Measurements from ENCODE around the gene VTA1. TPM values are rescaled to one million over a fixed set of nuclear protein-coding genes. Genes with fewer than 3 reads are reported as not detected.

The VTA1 gene
- polyA plus RNA-seq, 3 donors, result 15.9 to 97.3 (median 74.8) TPM

DNA sequence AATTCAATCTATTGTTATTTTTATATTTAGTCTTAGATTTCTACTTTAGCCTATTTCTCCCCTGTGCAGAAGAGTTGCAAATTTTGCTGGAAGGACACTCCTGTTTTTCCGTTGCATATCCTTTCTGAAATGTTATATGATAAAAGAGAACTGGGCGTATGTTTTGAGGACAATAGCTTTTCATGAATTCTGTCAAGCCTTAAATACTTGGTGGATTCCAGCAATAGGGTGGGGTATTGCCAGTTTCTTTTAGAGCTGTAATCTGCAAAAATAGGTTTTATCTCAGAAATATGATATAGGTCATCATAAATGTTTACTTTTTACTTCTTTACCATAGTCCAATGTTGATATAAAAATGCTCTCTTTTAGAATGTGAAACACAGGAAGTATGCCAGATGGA is 42.0 kb downstream of the VTA1 start:
- H3K36me3 ChIP-seq (replicated peaks in 1 of 2; ENCODE audit: control insufficient read depth in 1 of 2, insufficient read depth in 2 of 2, low read length in 2 of 2), result peaks cover 27 to 45% of the 10 kb centered on the region in 2 donors
- no peak overlapping the region for H2AFZ ChIP-seq (ENCODE audit: insufficient read depth, low read depth, low read length, poor library complexity, severe bottlenecking)
- H3K4me2 ChIP-seq (replicated peaks; ENCODE audit: extremely low read depth, low read length, poor library complexity, severe bottlenecking), result no peak overlapping the region
- H4K20me1 ChIP-seq (ENCODE audit: insufficient read depth, low read length), result peaks cover 21% of the 10 kb centered on the region
- Mint-ChIP-seq H3K27ac (no peak overlapping the region), H3K36me3 (peaks cover 20 to 41% of the 10 kb centered on the region in 2 donors), H3K9me3 (no peaks in the 10 kb centered on the region), H3K4me3 (no peak overlapping the region), H3K27me3 (ENCODE audit: low read depth in 3 of 3) (no peaks in the 10 kb centered on the region), H3K4me1 (no peaks in the 10 kb centered on the region)
- WGBS (ENCODE audit: insufficient coverage), result 100% methylated on average over 1 of the region's 2 CpGs
- H3K9ac ChIP-seq (ENCODE audit: insufficient read depth, low read length, poor library complexity, severe bottlenecking), result no peak overlapping the region
- H3K4me3 ChIP-seq (replicated peaks in 1 of 3; ENCODE audit: low read depth in 2 of 3, low read length in 3 of 3), result no peak overlapping the region
- H3K9me3 ChIP-seq (replicated peaks in 1 of 2; ENCODE audit: control insufficient read depth in 1 of 2, insufficient read depth in 1 of 2, low read length in 2 of 2), result no peaks in the 10 kb centered on the region
- H3K27ac ChIP-seq (ENCODE audit: low read depth in 1 of 2, low read length in 2 of 2), result no peak overlapping the region
- no peaks in the 10 kb centered on the region for H3K27me3 ChIP-seq (ENCODE audit: control insufficient read depth in 2 of 2, insufficient read depth in 2 of 2, low read length in 2 of 2)
- no peaks in the 10 kb centered on the region for H3K79me2 ChIP-seq (ENCODE audit: insufficient read depth, low read length)
- TF ChIP-seq CTCF (IDR thresholded peaks at IDR 0.05), result no peak
- DNase-seq, result no peak
- H3K4me1 ChIP-seq (ENCODE audit: control insufficient read depth in 1 of 2, insufficient read depth in 2 of 2, low read length in 2 of 2), result no peaks in the 10 kb centered on the region
- intact Hi-C loops (cut with micrococcal nuclease), result no loop called here

GRCh38 chr6:142192343-142192742 is 45.3 kb downstream of the VTA1 start:
- no peak overlapping the region for H3K4me2 ChIP-seq (replicated peaks; ENCODE audit: extremely low read depth, low read length, poor library complexity, severe bottlenecking)
- H3K27ac ChIP-seq (ENCODE audit: low read depth in 1 of 2, low read length in 2 of 2), result no peak overlapping the region
- no CpG with 5 or more reads among the region's 1 CpG for WGBS (ENCODE audit: insufficient coverage)
- no peak overlapping the region for H3K9ac ChIP-seq (ENCODE audit: insufficient read depth, low read length, poor library complexity, severe bottlenecking)
- H2AFZ ChIP-seq (ENCODE audit: insufficient read depth, low read depth, low read length, poor library complexity, severe bottlenecking), result no peak overlapping the region
- H3K4me1 ChIP-seq (ENCODE audit: control insufficient read depth in 1 of 2, insufficient read depth in 2 of 2, low read length in 2 of 2), result no peaks in the 10 kb centered on the region
- H3K4me3 ChIP-seq (replicated peaks in 1 of 3; ENCODE audit: low read depth in 2 of 3, low read length in 3 of 3), result no peak overlapping the region
- Mint-ChIP-seq H3K36me3 (peaks cover 36 to 46% of the 10 kb centered on the region in 2 donors), H3K4me1 (no peaks in the 10 kb centered on the region), H3K27ac (no peak overlapping the region), H3K4me3 (no peak overlapping the region), H3K9me3 (no peaks in the 10 kb centered on the region), H3K27me3 (ENCODE audit: low read depth in 3 of 3) (no peaks in the 10 kb centered on the region)
- no peaks in the 10 kb centered on the region for H3K79me2 ChIP-seq (ENCODE audit: insufficient read depth, low read length)
- intact Hi-C loops (cut with micrococcal nuclease), result no loop called here
- H3K9me3 ChIP-seq (replicated peaks in 1 of 2; ENCODE audit: control insufficient read depth in 1 of 2, insufficient read depth in 1 of 2, low read length in 2 of 2), result no peaks in the 10 kb centered on the region
- H4K20me1 ChIP-seq (ENCODE audit: insufficient read depth, low read length), result peaks cover 15% of the 10 kb centered on the region
- no peaks in the 10 kb centered on the region for H3K27me3 ChIP-seq (ENCODE audit: control insufficient read depth in 2 of 2, insufficient read depth in 2 of 2, low read length in 2 of 2)
- TF ChIP-seq CTCF (IDR thresholded peaks at IDR 0.05), result no peak
- H3K36me3 ChIP-seq (replicated peaks in 1 of 2; ENCODE audit: control insufficient read depth in 1 of 2, insufficient read depth in 2 of 2, low read length in 2 of 2), result peaks cover 27 to 51% of the 10 kb centered on the region in 2 donors
- no peak for DNase-seq
